ENCODE data around the gene LGR5.

DNA sequence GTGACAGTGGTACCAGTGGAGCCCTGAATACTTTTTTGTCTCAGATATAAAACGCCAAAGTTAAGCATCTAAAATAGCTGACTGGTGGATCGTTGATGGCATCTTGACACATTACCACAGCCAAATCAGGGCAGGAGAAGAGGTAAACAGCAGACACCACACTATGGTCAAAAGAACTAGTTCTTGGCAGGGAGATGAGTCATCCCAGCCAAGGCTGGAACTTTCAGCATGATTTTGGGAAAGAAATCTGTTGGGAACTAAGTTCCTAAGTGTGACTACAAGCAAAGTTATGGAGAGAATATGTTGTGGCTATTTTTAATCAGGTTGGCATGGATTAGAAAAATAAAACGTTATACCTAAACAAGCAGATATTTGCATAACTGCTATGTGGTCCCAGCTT is 36.9 kb downstream of the LGR5 start:
- TF ChIP-seq POLR2A (IDR thresholded peaks at IDR 0.05), result no peak
- TF ChIP-seq CTCF (IDR thresholded peaks at IDR 0.05), result no peak

Measured in thyroid gland (tissue), 4 donors.